IMR-90 (cell line): ENCODE data around the gene SYT3. TPM values are rescaled to one million over a fixed set of nuclear protein-coding genes. Genes with fewer than 3 reads are reported as not detected.

Source experiments
- ATAC-seq: fragments of 200-7000 bp; cut with Tn5 transposase; 2 replicates; pipeline ENCODE4 v1.9.1; 2020; ENCODE audit warnings: low read depth, mild to moderate bottlenecking, moderate library complexity
- BruUV-seq: library from RNA; stranded (reverse); fragments of 400-500 nt; replicated peaks from 2 replicates; lab custom pipeline; 2021; lab: Mats Ljungman, UMichigan
- CTCF ChIA-PET: fragments of 300-600 bp; formaldehyde crosslinking; extraction: SDS; loops from one replicate; lab custom pipeline; 2021; ENCODE audit warnings: antibody characterized with exemption; lab: Yijun Ruan, JAX
- POLR2A ChIA-PET: fragments of 300-600 bp; sonication (Branson Sonifier 250); formaldehyde crosslinking; loops from one replicate; lab custom pipeline; 2022; ENCODE audit warnings: antibody characterized with exemption; ENCODE audit not compliant: unreplicated experiment; lab: Charles Lee
- DNase-seq: peaks from one replicate; pipeline ENCODE4 v3.0.0; 2013
- H2AFZ ChIP-seq: replicated peaks from 2 replicates; pipeline ENCODE3; 2013; ENCODE audit warnings: low read length, mild to moderate bottlenecking; ENCODE audit not compliant: poor library complexity
- H2AK5ac ChIP-seq: 2 replicates; pipeline ENCODE4 v1.6.1; 2013; ENCODE audit warnings: low read depth, low read length, inconsistent platforms
- H2AK9ac ChIP-seq: replicated peaks from 2 replicates; pipeline ENCODE3; 2013; ENCODE audit warnings: mild to moderate bottlenecking, low read depth, low read length, moderate library complexity; ENCODE audit not compliant: poor library complexity
- H2BK120ac ChIP-seq: 2 replicates; pipeline ENCODE4 v1.6.1; 2013; ENCODE audit warnings: low read depth, low read length, inconsistent platforms
- H2BK15ac ChIP-seq: 3 replicates; pipeline ENCODE4 v1.6.1; 2013; ENCODE audit warnings: low read depth, low read length, inconsistent platforms
- H2BK20ac ChIP-seq: 2 replicates; pipeline ENCODE4 v1.6.1; 2013; ENCODE audit warnings: low read depth, mild to moderate bottlenecking, inconsistent platforms, low read length, moderate library complexity
- H2BK5ac ChIP-seq: 2 replicates; pipeline ENCODE4 v1.6.1; 2013; ENCODE audit warnings: mild to moderate bottlenecking, low read depth, low read length, inconsistent platforms; ENCODE audit not compliant: poor library complexity, severe bottlenecking
- H3K14ac ChIP-seq: replicated peaks from 2 replicates; pipeline ENCODE4 v1.6.1; 2013; ENCODE audit warnings: low read depth, low read length, inconsistent platforms
- H3K18ac ChIP-seq: 2 replicates; pipeline ENCODE4 v1.6.1; 2013; ENCODE audit warnings: low read depth, low read length, control low read depth
- H3K23ac ChIP-seq: 2 replicates; pipeline ENCODE4 v1.6.1; 2013; ENCODE audit warnings: low read depth, low read length, inconsistent platforms
- H3K27ac ChIP-seq: 2 replicates; pipeline ENCODE4 v1.5.1; 2013; ENCODE audit warnings: mild to moderate bottlenecking, control low read depth, low read length; ENCODE audit not compliant: insufficient read depth
- H3K27me3 ChIP-seq: 2 replicates; pipeline ENCODE4 v1.6.1; 2013; ENCODE audit warnings: low read length; ENCODE audit not compliant: control insufficient read depth, insufficient read depth
- H3K36me3 ChIP-seq: 2 replicates; pipeline ENCODE4 v1.6.1; 2013; ENCODE audit warnings: low read length, mixed read lengths; ENCODE audit not compliant: control insufficient read depth, insufficient read depth
- H3K4ac ChIP-seq: 2 replicates; pipeline ENCODE4 v1.6.1; 2013; ENCODE audit warnings: low read depth, low read length, inconsistent platforms
- H3K4me1 ChIP-seq: 2 replicates; pipeline ENCODE4 v1.6.1; 2013; ENCODE audit warnings: low read length, mixed read lengths; ENCODE audit not compliant: control insufficient read depth, insufficient read depth
- H3K4me2 ChIP-seq: 2 replicates; pipeline ENCODE4 v1.6.1; 2013; ENCODE audit warnings: low read depth, mild to moderate bottlenecking, control low read depth, low read length, moderate library complexity
- H3K4me3 ChIP-seq: 2 replicates; pipeline ENCODE4 v1.5.1; 2013; ENCODE audit warnings: low read depth, mild to moderate bottlenecking, control low read depth, low read length, moderate library complexity; ENCODE audit not compliant: insufficient read depth
- H3K56ac ChIP-seq: 2 replicates; pipeline ENCODE4 v1.6.1; 2013; ENCODE audit warnings: low read length, inconsistent platforms; ENCODE audit not compliant: insufficient read depth; ENCODE audit errors: extremely low read depth
- H3K79me1 ChIP-seq, 2 experiments: 2 replicates each; pipeline ENCODE4 v1.6.1; 2013; ENCODE audit warnings: low read length in 2 of 2, inconsistent platforms in 1 of 2, low read depth in 1 of 2
- H3K9ac ChIP-seq: 2 replicates; pipeline ENCODE4 v1.6.1; 2013; ENCODE audit warnings: low read depth, low read length, control low read depth
- H3K9me1 ChIP-seq: 2 replicates; pipeline ENCODE4 v1.6.1; 2013; ENCODE audit warnings: low read length, inconsistent platforms; ENCODE audit not compliant: insufficient read depth
- H3K9me3 ChIP-seq: 2 replicates; pipeline ENCODE4 v1.6.1; 2013; ENCODE audit warnings: low read length; ENCODE audit not compliant: control insufficient read depth, insufficient read depth
- H4K20me1 ChIP-seq: 2 replicates; pipeline ENCODE4 v1.6.1; 2013; ENCODE audit warnings: low read length, inconsistent platforms; ENCODE audit not compliant: insufficient read depth
- H4K5ac ChIP-seq: 2 replicates; pipeline ENCODE4 v1.6.1; 2013; ENCODE audit warnings: mild to moderate bottlenecking, low read depth, low read length, control low read depth
- H4K8ac ChIP-seq, 2 experiments: 2 replicates each; pipeline ENCODE4 v1.6.1; 2013; ENCODE audit warnings: low read depth in 2 of 2, low read length in 2 of 2, control low read depth in 1 of 2, inconsistent platforms in 1 of 2
- H4K91ac ChIP-seq: 2 replicates; pipeline ENCODE4 v1.6.1; 2013; ENCODE audit warnings: low read depth, low read length, inconsistent platforms; ENCODE audit not compliant: insufficient read depth
- BHLHE40 ChIP-seq: fragments of 150-350 bp; IDR thresholded peaks from 2 replicates; pipeline ENCODE4 v1.6.1; 2016; ENCODE audit warnings: mild to moderate bottlenecking, low read depth, low read length
- CEBPB ChIP-seq: IDR thresholded peaks from 2 replicates; pipeline ENCODE4 v1.6.1; 2012; ENCODE audit warnings: low read depth, low read length, improper control_type of control experiment
- CHD1 ChIP-seq: IDR thresholded peaks from 2 replicates; pipeline ENCODE4 v1.6.1; 2012; ENCODE audit warnings: low read depth, low read length, improper control_type of control experiment
- CTCF ChIP-seq: conservative IDR thresholded peaks from 2 replicates; pipeline ENCODE4 v1.5.1; 2012; ENCODE audit warnings: mild to moderate bottlenecking, low read depth, low read length, improper control_type of control experiment
- FOS ChIP-seq: fragments of 150-350 bp; IDR thresholded peaks from 2 replicates; pipeline ENCODE4 v1.6.1; 2016; ENCODE audit warnings: low read depth, low read length
- MAFK ChIP-seq: IDR thresholded peaks from 2 replicates; pipeline ENCODE4 v1.6.1; 2012; ENCODE audit warnings: low read depth, low read length, improper control_type of control experiment
- MAZ ChIP-seq: IDR thresholded peaks from 2 replicates; pipeline ENCODE4 v1.6.1; 2012; ENCODE audit warnings: low read depth, mild to moderate bottlenecking, low read length, improper control_type of control experiment, moderate library complexity, borderline replicate concordance
- MXI1 ChIP-seq: IDR thresholded peaks from 2 replicates; pipeline ENCODE4 v1.6.1; 2012; ENCODE audit warnings: low read depth, mild to moderate bottlenecking, low read length, moderate library complexity, borderline replicate concordance
- NFE2L2 ChIP-seq: fragments of 150-350 bp; IDR thresholded peaks from 2 replicates; pipeline ENCODE4 v1.6.1; 2016; ENCODE audit warnings: low read depth, mild to moderate bottlenecking, low read length
- POLR2A ChIP-seq: IDR thresholded peaks from 2 replicates; pipeline ENCODE4 v1.6.1; 2012; ENCODE audit warnings: mild to moderate bottlenecking, low read depth, low read length
- RAD21 ChIP-seq: IDR thresholded peaks from 2 replicates; pipeline ENCODE4 v1.6.1; 2012; ENCODE audit warnings: low read length, improper control_type of control experiment
- RCOR1 ChIP-seq: IDR thresholded peaks from 2 replicates; pipeline ENCODE4 v1.6.1; 2012; ENCODE audit warnings: mild to moderate bottlenecking, low read length, improper control_type of control experiment; ENCODE audit not compliant: insufficient replicate concordance
- RFX5 ChIP-seq: IDR thresholded peaks from 2 replicates; pipeline ENCODE4 v1.8.0; 2012; ENCODE audit warnings: low read depth, mild to moderate bottlenecking, low read length, moderate library complexity
- SMC3 ChIP-seq: fragments of 150-350 bp; IDR thresholded peaks from 2 replicates; pipeline ENCODE4 v1.6.1; 2016; ENCODE audit warnings: low read depth, mild to moderate bottlenecking, antibody characterized with exemption, low read length, moderate library complexity
- WGBS, 2 experiments: methylation state at CpG; one replicate each; pipeline versions ENCODE4 v1.1.5 to v1.1.7; 2013; ENCODE audit warnings: missing lambda C conversion rate in 2 of 2; ENCODE audit not compliant: insufficient read length in 1 of 2; ENCODE audit errors: extremely low coverage in 2 of 2; 5-methylcytosine and 5-hydroxymethylcytosine counted together
- dilution Hi-C: fragments of 300-500 bp; cut with HindIII; formaldehyde crosslinking; loops from one replicate; pipeline ENCODE4 v1.14.3; 2018; ENCODE audit warnings: low sequenced_read_pairs; ENCODE audit not compliant: unreplicated experiment
- in situ Hi-C: fragments of 300-500 bp; cut with MboI; formaldehyde crosslinking; loops from 3 replicates; pipeline ENCODE4 v1.14.3; 2019; ENCODE audit warnings: low sequenced_read_pairs, inconsistent platforms, mixed read lengths
- intact Hi-C: fragments of 100-400 bp; cut with micrococcal nuclease; formaldehyde crosslinking; loops from 2 replicates; pipeline ENCODE4 v1.10.0; 2022
- polyA plus RNA-seq, 3 experiments: library from polyadenylated mRNA; depleted of rRNA; stranded (reverse); fragments of >200 nt; gene quantifications; 2 replicates each; pipeline ENCODE4 v1.2.3, GENCODE V29; 2012; ENCODE audit warnings: low replicate concordance in 1 of 3
- total RNA-seq: library from RNA; depleted of rRNA; stranded (reverse); fragments of >200 nt; gene quantifications from 2 replicates; pipeline ENCODE4 v1.2.3, GENCODE V29; 2012
- TF ChIP-seq, protein P1 (sequence below): fragments of 150-350 bp; IDR thresholded peaks from 2 replicates; pipeline ENCODE4 v1.6.1; 2016; ENCODE audit warnings: low read depth, mild to moderate bottlenecking, low read length, moderate library complexity, borderline replicate concordance
- TF ChIP-seq, protein P2 (sequence below): fragments of 150-350 bp; IDR thresholded peaks from 2 replicates; pipeline ENCODE4 v1.6.1; 2017; ENCODE audit warnings: mild to moderate bottlenecking, antibody characterized with exemption, low read length, low read depth

SYT3 gene
- total and polyA plus RNA-seq, 2 of the 4 experiments (the other 2 are of a cell fraction), result 0.05 TPM; not detected in 1

DNA sequence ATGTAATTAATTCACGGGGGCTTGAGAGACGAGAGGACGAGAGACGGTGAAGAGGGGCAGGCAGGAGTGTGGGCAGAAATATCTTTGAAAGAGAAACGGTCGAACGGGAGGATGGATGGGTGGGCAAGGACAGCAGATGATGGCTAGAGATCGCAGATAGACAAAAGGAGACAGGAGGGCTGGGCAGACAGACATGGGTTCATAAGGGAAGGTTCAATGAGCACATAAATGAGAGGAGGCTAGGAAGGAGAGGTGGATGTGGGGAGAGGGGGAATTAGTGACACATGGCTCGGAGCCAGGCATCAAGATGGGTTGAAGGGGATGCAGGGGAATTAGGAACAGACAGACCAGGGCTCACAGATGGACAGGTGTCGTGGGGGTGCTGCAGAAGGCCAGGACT lies 1.1 kb downstream of the SYT3 start:
- no peak overlapping the region for H3K27ac ChIP-seq
- intact Hi-C loops (no loop called here), in situ Hi-C loops (no loop called here), dilution Hi-C loops (no loop called here)
- H3K9me1 ChIP-seq, result no peaks in the 10 kb centered on the region
- H4K91ac ChIP-seq, result no peak overlapping the region
- POLR2A ChIA-PET, result no interaction called here
- H3K14ac ChIP-seq, result no peak overlapping the region
- ATAC-seq (no peak), DNase-seq (no peak)
- H2AK5ac ChIP-seq, result no peak overlapping the region
- no peaks in the 10 kb centered on the region for H3K36me3 ChIP-seq
- H2BK5ac ChIP-seq, result no peak overlapping the region
- no peak overlapping the region for H4K8ac ChIP-seq
- CTCF ChIA-PET, result no interaction called here
- H2BK120ac ChIP-seq, result no peak overlapping the region
- H3K56ac ChIP-seq, result no peak overlapping the region
- H3K4ac ChIP-seq, result no peak overlapping the region
- no peak overlapping the region for H2AK9ac ChIP-seq
- H3K9ac ChIP-seq, result no peak overlapping the region
- H3K4me1 ChIP-seq, result no peaks in the 10 kb centered on the region
- H3K23ac ChIP-seq, result no peak overlapping the region
- no peaks in the 10 kb centered on the region for H3K79me1 ChIP-seq
- 43% methylated on average over 9 of the region's 10 CpGs; no CpG with 5 or more reads in 1 of the 2 experiments for WGBS, 2 experiments
- TF ChIP-seq RCOR1 (no peak), SMC3 (no peak), CEBPB (no peak), MAFK (no peak), MAZ (no peak), BHLHE40 (no peak), CTCF (no peak), RAD21 (no peak), MXI1 (no peak), CHD1 (no peak), POLR2A (no peak), NFE2L2 (no peak), RFX5 (no peak), FOS (no peak)
- TF ChIP-seq, protein P1, sequence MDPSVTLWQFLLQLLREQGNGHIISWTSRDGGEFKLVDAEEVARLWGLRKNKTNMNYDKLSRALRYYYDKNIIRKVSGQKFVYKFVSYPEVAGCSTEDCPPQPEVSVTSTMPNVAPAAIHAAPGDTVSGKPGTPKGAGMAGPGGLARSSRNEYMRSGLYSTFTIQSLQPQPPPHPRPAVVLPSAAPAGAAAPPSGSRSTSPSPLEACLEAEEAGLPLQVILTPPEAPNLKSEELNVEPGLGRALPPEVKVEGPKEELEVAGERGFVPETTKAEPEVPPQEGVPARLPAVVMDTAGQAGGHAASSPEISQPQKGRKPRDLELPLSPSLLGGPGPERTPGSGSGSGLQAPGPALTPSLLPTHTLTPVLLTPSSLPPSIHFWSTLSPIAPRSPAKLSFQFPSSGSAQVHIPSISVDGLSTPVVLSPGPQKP, result no peak
- TF ChIP-seq, protein P2, sequence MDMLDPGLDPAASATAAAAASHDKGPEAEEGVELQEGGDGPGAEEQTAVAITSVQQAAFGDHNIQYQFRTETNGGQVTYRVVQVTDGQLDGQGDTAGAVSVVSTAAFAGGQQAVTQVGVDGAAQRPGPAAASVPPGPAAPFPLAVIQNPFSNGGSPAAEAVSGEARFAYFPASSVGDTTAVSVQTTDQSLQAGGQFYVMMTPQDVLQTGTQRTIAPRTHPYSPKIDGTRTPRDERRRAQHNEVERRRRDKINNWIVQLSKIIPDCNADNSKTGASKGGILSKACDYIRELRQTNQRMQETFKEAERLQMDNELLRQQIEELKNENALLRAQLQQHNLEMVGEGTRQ, result no peak
- H3K18ac ChIP-seq, result no peak overlapping the region
- no peak overlapping the region for H4K5ac ChIP-seq
- no peak overlapping the region for H2BK15ac ChIP-seq
- no peak overlapping the region for H2BK20ac ChIP-seq
- BruUV-seq, result no TSS peak
- H2AFZ ChIP-seq, result no peak overlapping the region
- H4K20me1 ChIP-seq, result no peaks in the 10 kb centered on the region
- H3K9me3 ChIP-seq, result peaks cover 7% of the 10 kb centered on the region
- no peak overlapping the region for H3K4me3 ChIP-seq
- peaks cover 34% of the 10 kb centered on the region for H3K27me3 ChIP-seq
- no peak overlapping the region for H3K4me2 ChIP-seq
